Stomach (tissue), 4 donors: ENCODE data around the gene APCDD1.

ENCODE experiments used
- EP300 ChIP-seq: sonication (generic); formaldehyde crosslinking; IDR thresholded peaks from one replicate; pipeline ENCODE4 v1.6.1; 2017; ENCODE audit warnings: antibody characterized with exemption
- POLR2A ChIP-seq, 4 donors: fragments of 450-650 bp; IDR thresholded peaks; one replicate each; pipeline ENCODE4 v1.6.1; 2016; ENCODE audit warnings: antibody characterized with exemption in 4 of 4, control low read depth in 2 of 4, mild to moderate bottlenecking in 1 of 4, moderate library complexity in 1 of 4
- POLR2AphosphoS5 ChIP-seq, 3 donors: sonication (generic); formaldehyde crosslinking; IDR thresholded peaks; one replicate each; pipeline ENCODE4 v1.6.1; 2016; ENCODE audit warnings: antibody characterized with exemption in 3 of 3
- TF ChIP-seq, protein P1 (sequence below), 7 experiments: fragments of 450-650 bp in 4 of 7; fragments of 200-600 bp in 3 of 7; sonication (generic) in 3 of 7; IDR thresholded peaks; one replicate each; pipeline ENCODE4 v1.5.1; 2016 to 2019; ENCODE audit warnings: antibody characterized with exemption in 7 of 7, control low read depth in 2 of 7, mild to moderate bottlenecking in 1 of 7

DNA sequence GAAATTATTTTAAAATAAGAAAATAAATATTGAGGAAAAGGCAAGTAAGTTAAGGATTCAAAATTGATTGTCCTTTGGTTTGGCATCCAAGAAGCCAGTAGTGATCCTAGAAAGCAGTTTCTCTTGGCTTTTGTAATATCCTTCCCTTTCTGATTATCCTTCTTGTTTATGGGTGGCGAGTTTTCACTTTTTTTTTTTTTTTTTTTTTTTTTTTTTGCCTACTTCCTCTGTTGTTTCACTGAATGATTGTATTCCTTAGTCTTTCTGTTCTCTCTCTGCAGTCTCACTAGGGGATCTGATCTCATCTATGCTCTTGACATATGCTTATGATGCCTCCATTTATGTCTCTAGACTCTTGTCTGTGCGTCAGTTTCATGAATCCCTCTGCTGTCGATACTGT, 75.6 kb downstream of the APCDD1 start:
- TF ChIP-seq, protein P1, sequence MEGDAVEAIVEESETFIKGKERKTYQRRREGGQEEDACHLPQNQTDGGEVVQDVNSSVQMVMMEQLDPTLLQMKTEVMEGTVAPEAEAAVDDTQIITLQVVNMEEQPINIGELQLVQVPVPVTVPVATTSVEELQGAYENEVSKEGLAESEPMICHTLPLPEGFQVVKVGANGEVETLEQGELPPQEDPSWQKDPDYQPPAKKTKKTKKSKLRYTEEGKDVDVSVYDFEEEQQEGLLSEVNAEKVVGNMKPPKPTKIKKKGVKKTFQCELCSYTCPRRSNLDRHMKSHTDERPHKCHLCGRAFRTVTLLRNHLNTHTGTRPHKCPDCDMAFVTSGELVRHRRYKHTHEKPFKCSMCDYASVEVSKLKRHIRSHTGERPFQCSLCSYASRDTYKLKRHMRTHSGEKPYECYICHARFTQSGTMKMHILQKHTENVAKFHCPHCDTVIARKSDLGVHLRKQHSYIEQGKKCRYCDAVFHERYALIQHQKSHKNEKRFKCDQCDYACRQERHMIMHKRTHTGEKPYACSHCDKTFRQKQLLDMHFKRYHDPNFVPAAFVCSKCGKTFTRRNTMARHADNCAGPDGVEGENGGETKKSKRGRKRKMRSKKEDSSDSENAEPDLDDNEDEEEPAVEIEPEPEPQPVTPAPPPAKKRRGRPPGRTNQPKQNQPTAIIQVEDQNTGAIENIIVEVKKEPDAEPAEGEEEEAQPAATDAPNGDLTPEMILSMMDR (IDR thresholded peaks at IDR 0.05), result no peak
- TF ChIP-seq POLR2A (IDR thresholded peaks at IDR 0.05) (no peak), POLR2AphosphoS5 (IDR thresholded peaks at IDR 0.05) (no peak), EP300 (no peak)
